K562 (cell line): Measurements from ENCODE around the gene NEU1. TPM values are rescaled to one million over a fixed set of nuclear protein-coding genes. Genes with fewer than 3 reads are reported as not detected.

Experiments
- CAMTA2 ChIP-seq: fragments of 250-450 bp; sonication (Bioruptor Pico); conservative IDR thresholded peaks from 2 replicates; pipeline ENCODE4 v1.5.1; 2022
- CHD1 ChIP-seq: fragments of 200-600 bp; sonication (generic); IDR thresholded peaks from one replicate; pipeline ENCODE4 v1.6.1; 2012; ENCODE audit warnings: mild to moderate bottlenecking, moderate library complexity, low read length, inconsistent platforms
- CTBP1 ChIP-seq: fragments of 450-650 bp; IDR thresholded peaks from 2 replicates; pipeline ENCODE4 v1.6.1; 2016; ENCODE audit warnings: borderline replicate concordance
- DACH1 ChIP-seq: fragments of 450-650 bp; IDR thresholded peaks from 2 replicates; pipeline ENCODE4 v1.6.1; 2018; ENCODE audit not compliant: partially characterized antibody
- ELK1 ChIP-seq: sonication (generic); formaldehyde crosslinking; IDR thresholded peaks from 2 replicates; pipeline ENCODE4 v1.8.1; 2022; ENCODE audit warnings: missing genetic modification reagents
- FOXA3 ChIP-seq, 2 experiments: fragments of 450-650 bp in 1 of 2; sonication (generic) in 1 of 2; formaldehyde crosslinking; IDR thresholded peaks in 1 of 2; conservative IDR thresholded peaks in 1 of 2; 2 replicates each; pipeline versions ENCODE4 v1.4.0 to v1.8.0; 2020 to 2022; ENCODE audit warnings: mild to moderate bottlenecking in 2 of 2, missing genetic modification reagents in 1 of 2
- FOXP1 ChIP-seq: sonication (generic); formaldehyde crosslinking; IDR thresholded peaks from 2 replicates; pipeline ENCODE4 v1.8.0; 2022; ENCODE audit warnings: mild to moderate bottlenecking, missing genetic modification reagents
- GATAD2A ChIP-seq: fragments of 450-650 bp; IDR thresholded peaks from 2 replicates; pipeline ENCODE4 v1.6.1; 2017
- GTF2F1 ChIP-seq: IDR thresholded peaks from 2 replicates; pipeline ENCODE4 v1.6.1; 2011; ENCODE audit warnings: low read depth, low read length, improper control_type of control experiment
- JUND ChIP-seq, 2 experiments: IDR thresholded peaks; 2 replicates in 1 of 2; 3 replicates in 1 of 2; pipeline ENCODE4 v1.6.1; 2011; ENCODE audit warnings: borderline replicate concordance in 2 of 2, low read depth in 2 of 2, low read length in 2 of 2, improper control_type of control experiment in 1 of 2, missing biosample characterization in 1 of 2, missing genetic modification characterization in 1 of 2, missing genetic modification reagents in 1 of 2
- KAT7 ChIP-seq: sonication (generic); formaldehyde crosslinking; IDR thresholded peaks from 2 replicates; pipeline ENCODE4 v1.8.0; 2022; ENCODE audit warnings: missing genetic modification reagents, mild to moderate bottlenecking, borderline replicate concordance
- MAFF ChIP-seq: IDR thresholded peaks from 2 replicates; pipeline ENCODE4 v1.6.1; 2012; ENCODE audit warnings: low read length, improper control_type of control experiment
- MED1 ChIP-seq: sonication (generic); formaldehyde crosslinking; IDR thresholded peaks from 2 replicates; pipeline ENCODE4 v1.8.1; 2023; ENCODE audit warnings: missing genetic modification reagents, borderline replicate concordance
- NCOA1 ChIP-seq: fragments of 450-650 bp; IDR thresholded peaks from 2 replicates; pipeline ENCODE4 v1.6.1; 2016; ENCODE audit warnings: low read depth
- NCOA6 ChIP-seq: fragments of 450-650 bp; IDR thresholded peaks from 2 replicates; pipeline ENCODE4 v1.6.1; 2017; ENCODE audit warnings: mild to moderate bottlenecking
- PHF21A ChIP-seq: fragments of 450-650 bp; IDR thresholded peaks from 2 replicates; pipeline ENCODE4 v1.6.1; 2017; ENCODE audit warnings: low read depth, borderline replicate concordance
- POLR3G ChIP-seq: IDR thresholded peaks from 2 replicates; pipeline ENCODE4 v1.6.1; 2011; ENCODE audit not compliant: insufficient read length, insufficient replicate concordance; ENCODE audit errors: extremely low read depth
- SAP30 ChIP-seq: fragments of 200-600 bp; sonication (generic); IDR thresholded peaks from 2 replicates; pipeline ENCODE4 v1.6.1; 2012; ENCODE audit warnings: borderline replicate concordance, low read depth, mild to moderate bottlenecking, moderate library complexity, low read length, control low read depth, inconsistent platforms; ENCODE audit not compliant: insufficient read depth, poor library complexity, severe bottlenecking
- TAL1 ChIP-seq: fragments of 450-650 bp; IDR thresholded peaks from 2 replicates; pipeline ENCODE4 v1.6.1; 2016; ENCODE audit warnings: mild to moderate bottlenecking
- ZBED1 ChIP-seq: IDR thresholded peaks from 2 replicates; pipeline ENCODE4 v1.6.1; 2014
- ZNF274 ChIP-seq: IDR thresholded peaks from 2 replicates; pipeline ENCODE4 v1.6.1; 2011; ENCODE audit warnings: low read depth, mild to moderate bottlenecking, low read length, moderate library complexity, borderline replicate concordance
- ZNF3 ChIP-seq: fragments of 250-450 bp; sonication (Bioruptor Pico); IDR thresholded peaks from 2 replicates; pipeline ENCODE4 v1.5.0; 2021; ENCODE audit warnings: mild to moderate bottlenecking, moderate library complexity
- ZNF347 ChIP-seq: fragments of 450-650 bp; formaldehyde crosslinking; IDR thresholded peaks from 2 replicates; pipeline ENCODE4 v1.4.0; 2020; ENCODE audit warnings: low read depth, mild to moderate bottlenecking, moderate library complexity
- ZNF41 ChIP-seq: fragments of 250-450 bp; sonication (Bioruptor Pico); conservative IDR thresholded peaks from 2 replicates; pipeline ENCODE4 v1.4.0; 2020; ENCODE audit warnings: mild to moderate bottlenecking
- ZNF778 ChIP-seq: fragments of 450-650 bp; formaldehyde crosslinking; IDR thresholded peaks from 2 replicates; pipeline ENCODE4 v1.4.0; 2020; ENCODE audit warnings: mild to moderate bottlenecking, moderate library complexity
- ZSCAN29 ChIP-seq: fragments of 450-650 bp; IDR thresholded peaks from 2 replicates; pipeline ENCODE4 v1.6.1; 2017
- polyA plus RNA-seq, 8 experiments: library from polyadenylated mRNA; depleted of rRNA in 4 of 8; stranded (reverse) in 5 of 8; unstranded in 3 of 8; fragments of >200 nt; fragmentation: Nextera tagmentation in 2 of 8; fragmentation: Illumina TruSeq in 1 of 8; extraction: Ambion mirVana in 2 of 8; extraction: Trizol in 1 of 8; gene quantifications; 2 replicates each; pipeline versions ENCODE4 v1.2.1 to v1.2.3, GENCODE V29; 2011 to 2014; ENCODE audit warnings: inconsistent platforms in 1 of 8, missing spikeins in 1 of 8
- total RNA-seq, 7 experiments: library from RNA; depleted of rRNA in 6 of 7; stranded (reverse); fragments of >200 nt in 6 of 7; fragmentation: Illumina TruSeq in 2 of 7; extraction: Trizol in 2 of 7; gene quantifications; 2 replicates each; pipeline versions ENCODE4 v1.2.1 to v1.2.3, GENCODE V29; 2011 to 2021; ENCODE audit warnings: low replicate concordance in 1 of 7
- TF ChIP-seq, protein P1 (sequence below): fragments of 250-450 bp; sonication (Bioruptor Pico); IDR thresholded peaks from 2 replicates; pipeline ENCODE4 v1.9.0; 2021; ENCODE audit warnings: mild to moderate bottlenecking, inconsistent platforms

NEU1 gene
- total and polyA plus RNA-seq, 9 of the 15 experiments (the other 6 are each of a cell fraction or from before 2014, with no cell fraction given) = 14.8 to 67.8 (median 51.0) TPM

GRCh38 chr6:31897612-31898382 lies 35.2 kb upstream of the NEU1 start, which contains the start of gene EHMT2 (continued):
- TF ChIP-seq FOXA3 (CRISPR knock-in tag; conservative IDR thresholded peaks at IDR 0.05 in 1 of 2, IDR thresholded peaks at IDR 0.05 in 1 of 2) (no peak; a peak in 1 of 4 replicates), ZBED1 (0 out of 2 replicates have a peak, but pooled peaks have one; percentile 0), ZNF347 (no peak), ZNF41 (no peak), PHF21A (no peak), ZNF778 (CRISPR knock-in tag) (no peak), DACH1 (no peak), KAT7 (CRISPR knock-in tag) (0 out of 2 replicates have a peak, but pooled peaks have one; percentile 98), TAL1 (no peak), ZNF3 (CRISPR knock-in tag) (no peak), GTF2F1 (peak; percentile 88; the same call in 1 of the 2 replicates), ZSCAN29 (no peak), CAMTA2 (CRISPR knock-in tag) (no peak), JUND (IDR thresholded peaks at IDR 0.05; ENCODE audit: borderline replicate concordance, low read depth, low read length) (0 out of 2 replicates have a peak, but pooled peaks have one; percentile 1), JUND (tag; IDR thresholded peaks at IDR 0.05; ENCODE audit: borderline replicate concordance, low read depth, low read length) (0 out of 3 replicates have a peak, but pooled peaks have one; percentile 6), MED1 (CRISPR knock-in tag) (no peak), MAFF (no peak), ZNF274 (no peak), FOXP1 (no peak), CTBP1 (peak; percentile 75; the same call in 1 of the 2 replicates), POLR3G (no peak), CHD1 (no peak), ELK1 (no peak), GATAD2A (no peak), NCOA6 (no peak), SAP30 (peak; percentile 53), NCOA1 (no peak)
- TF ChIP-seq, protein P1, sequence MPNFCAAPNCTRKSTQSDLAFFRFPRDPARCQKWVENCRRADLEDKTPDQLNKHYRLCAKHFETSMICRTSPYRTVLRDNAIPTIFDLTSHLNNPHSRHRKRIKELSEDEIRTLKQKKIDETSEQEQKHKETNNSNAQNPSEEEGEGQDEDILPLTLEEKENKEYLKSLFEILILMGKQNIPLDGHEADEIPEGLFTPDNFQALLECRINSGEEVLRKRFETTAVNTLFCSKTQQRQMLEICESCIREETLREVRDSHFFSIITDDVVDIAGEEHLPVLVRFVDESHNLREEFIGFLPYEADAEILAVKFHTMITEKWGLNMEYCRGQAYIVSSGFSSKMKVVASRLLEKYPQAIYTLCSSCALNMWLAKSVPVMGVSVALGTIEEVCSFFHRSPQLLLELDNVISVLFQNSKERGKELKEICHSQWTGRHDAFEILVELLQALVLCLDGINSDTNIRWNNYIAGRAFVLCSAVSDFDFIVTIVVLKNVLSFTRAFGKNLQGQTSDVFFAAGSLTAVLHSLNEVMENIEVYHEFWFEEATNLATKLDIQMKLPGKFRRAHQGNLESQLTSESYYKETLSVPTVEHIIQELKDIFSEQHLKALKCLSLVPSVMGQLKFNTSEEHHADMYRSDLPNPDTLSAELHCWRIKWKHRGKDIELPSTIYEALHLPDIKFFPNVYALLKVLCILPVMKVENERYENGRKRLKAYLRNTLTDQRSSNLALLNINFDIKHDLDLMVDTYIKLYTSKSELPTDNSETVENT = 0 out of 2 replicates have a peak, but pooled peaks have one; percentile 46
